Spleen (tissue), 7 donors: ENCODE results near the gene PLD5.

ENCODE experiments used
- CTCF ChIP-seq, 11 experiments: fragments of 200-600 bp in 7 of 11; fragments of 450-650 bp in 4 of 11; sonication (generic) in 4 of 11; IDR thresholded peaks in 8 of 11; conservative IDR thresholded peaks in 3 of 11; 1 replicate in 7 of 11; 2 replicates in 4 of 11; pipeline versions ENCODE4 v1.4.0 to v1.8.0; 2016 to 2021; ENCODE audit warnings: antibody characterized with exemption in 11 of 11, inconsistent platforms in 4 of 11, mild to moderate bottlenecking in 1 of 11
- POLR2A ChIP-seq, 3 donors: fragments of 450-650 bp; IDR thresholded peaks; one replicate each; pipeline ENCODE4 v1.5.1; 2017; ENCODE audit warnings: antibody characterized with exemption in 3 of 3, mild to moderate bottlenecking in 1 of 3
- POLR2AphosphoS5 ChIP-seq, 3 donors: sonication (generic); formaldehyde crosslinking; IDR thresholded peaks; one replicate each; pipeline ENCODE4 v1.5.1; 2017; ENCODE audit warnings: antibody characterized with exemption in 3 of 3
- donor health status: DM: no; HTN: no; CAD: no; lungs with moderate emphysema.
- donor health status: DM: no; HTN: no; CAD: no.
- donor health status: DM: no; HTN: no; CAD: no.

- TF ChIP-seq POLR2A (IDR thresholded peaks at IDR 0.05) (no peak), CTCF (IDR thresholded peaks at IDR 0.05 in 8 of 11, conservative IDR thresholded peaks at IDR 0.05 in 3 of 11) (no peak), POLR2AphosphoS5 (IDR thresholded peaks at IDR 0.05) (no peak)
Observed at GRCh38 chr1:242132121-242132817, 392.2 kb downstream of the PLD5 start.
